Activated T-cell treated with anti-CD3 and anti-CD28 coated beads, Interleukin-2, amount 50 U/mL, for 1 hour (primary cell): Measurements from ENCODE around the gene GNPTAB.

Experiments
- DNase-seq: peaks from one replicate; pipeline ENCODE4 v3.0.0-alpha.2; 2020

Gene GNPTAB

GRCh38 chr12:101802486-101802885, 28.3 kb downstream of the GNPTAB start:
- no peak for DNase-seq

GRCh38 chr12:101799774-101800173, 31.0 kb downstream of the GNPTAB start:
- DNase-seq = no peak

GRCh38 chr12:101795786-101796185, 35.0 kb downstream of the GNPTAB start:
- no peak for DNase-seq

- no peak for DNase-seq
Measured at GRCh38 chr12:101795013-101795412, 35.7 kb downstream of the GNPTAB start.

GRCh38 chr12:101794574-101794973, 36.2 kb downstream of the GNPTAB start:
- no peak for DNase-seq

GRCh38 chr12:101793401-101793800, 37.4 kb downstream of the GNPTAB start:
- DNase-seq = no peak

- DNase-seq = no peak
Measured at GRCh38 chr12:101792046-101792931, 38.5 kb downstream of the GNPTAB start.

GRCh38 chr12:101789171-101789570, 41.6 kb downstream of the GNPTAB start:
- no peak for DNase-seq

- no peak for DNase-seq
Measured at GRCh38 chr12:101785671-101786070, 45.1 kb downstream of the GNPTAB start.

- no peak for DNase-seq
Measured at GRCh38 chr12:101784376-101784775, 46.4 kb downstream of the GNPTAB start.

GRCh38 chr12:101783838-101784237, 46.9 kb downstream of the GNPTAB start:
- DNase-seq = no peak

- DNase-seq = no peak
Measured at GRCh38 chr12:101783150-101783549, 47.6 kb downstream of the GNPTAB start.

- no peak for DNase-seq
Measured at GRCh38 chr12:101782273-101782731, 48.5 kb downstream of the GNPTAB start.

- no peak for DNase-seq
Measured at GRCh38 chr12:101781834-101782233, 48.9 kb downstream of the GNPTAB start.

- DNase-seq = no peak
Measured at GRCh38 chr12:101780599-101780998, 50.2 kb downstream of the GNPTAB start.

GRCh38 chr12:101779626-101780025, 51.1 kb downstream of the GNPTAB start:
- no peak for DNase-seq

GRCh38 chr12:101779200-101779599, 51.6 kb downstream of the GNPTAB start:
- DNase-seq = no peak

GRCh38 chr12:101777978-101778377, 52.8 kb downstream of the GNPTAB start:
- DNase-seq = no peak

- DNase-seq = no peak
Measured at GRCh38 chr12:101777485-101777884, 53.3 kb downstream of the GNPTAB start.

- no peak for DNase-seq
Measured at GRCh38 chr12:101775816-101776215, 54.9 kb downstream of the GNPTAB start.

- DNase-seq = peak; percentile 61
Measured at GRCh38 chr12:101773650-101774162, 57.1 kb downstream of the GNPTAB start.

- DNase-seq = no peak
Measured at GRCh38 chr12:101772012-101772775, 58.6 kb downstream of the GNPTAB start.

- no peak for DNase-seq
Measured at GRCh38 chr12:101769865-101770264, 60.9 kb downstream of the GNPTAB start.

- no peak for DNase-seq
Measured at GRCh38 chr12:101768781-101769180, 62.0 kb downstream of the GNPTAB start.
